GM18499 (cell line): ENCODE results near the gene NOS2.
"Not testable (repeated sequence)": the region's sequence is repeated elsewhere in the genome, so short reads cannot be mapped to it uniquely, and the experiment has no call there.

Experiments
- ATAC-seq: cut with Tn5 transposase; IDR thresholded peaks from one replicate; pipeline ENCODE4 v1.9.1; 2021; ENCODE audit warnings: moderate number of reproducible peaks; ENCODE audit not compliant: insufficient read depth, unreplicated experiment

NOS2 gene

GRCh38 chr17:27800522-27800921 lies at the start of gene NOS2:
Gene NOS2 (minus strand): TSS chr17:27800529. CDS start chr17:27798809, 1,720 bp downstream.
- ATAC-seq = no peak

GRCh38 chr17:27849474-27850185 lies 49.3 kb upstream of the NOS2 start:
- no peak for ATAC-seq

GRCh38 chr17:27848931-27849330 lies 48.6 kb upstream of the NOS2 start:
- no peak for ATAC-seq

- not testable (repeated sequence) for ATAC-seq
These were observed 46.5 kb upstream of the NOS2 start for GRCh38 chr17:27846808-27847307.

- ATAC-seq = no peak
These were observed 45.8 kb upstream of the NOS2 start for GRCh38 chr17:27846042-27846655.

GRCh38 chr17:27845264-27846041 lies 45.1 kb upstream of the NOS2 start:
- no peak for ATAC-seq

- no peak for ATAC-seq
These were observed 40.4 kb upstream of the NOS2 start for GRCh38 chr17:27840688-27841087.

- not testable (repeated sequence) for ATAC-seq
These were observed 40.0 kb upstream of the NOS2 start for GRCh38 chr17:27840406-27840678.

- ATAC-seq = not testable (repeated sequence)
These were observed 39.5 kb upstream of the NOS2 start for GRCh38 chr17:27839571-27840405.

- ATAC-seq = not testable (repeated sequence)
These were observed 38.3 kb upstream of the NOS2 start for GRCh38 chr17:27838607-27839006.

- ATAC-seq = not testable (repeated sequence)
These were observed 37.4 kb upstream of the NOS2 start for GRCh38 chr17:27837769-27838168.

- ATAC-seq = no peak
These were observed 36.3 kb upstream of the NOS2 start for GRCh38 chr17:27836651-27837050.

- ATAC-seq = no peak
These were observed 34.2 kb upstream of the NOS2 start for GRCh38 chr17:27834571-27834970.

GRCh38 chr17:27832831-27833230 lies 32.5 kb upstream of the NOS2 start:
- ATAC-seq = no peak

GRCh38 chr17:27829888-27830287 lies 29.6 kb upstream of the NOS2 start:
- not testable (repeated sequence) for ATAC-seq

GRCh38 chr17:27829143-27829711 lies 28.9 kb upstream of the NOS2 start:
- ATAC-seq = not testable (repeated sequence)

GRCh38 chr17:27825459-27825858 lies 25.1 kb upstream of the NOS2 start:
- no peak for ATAC-seq

- ATAC-seq = no peak
These were observed 24.4 kb upstream of the NOS2 start for GRCh38 chr17:27824745-27825144.

- ATAC-seq = no peak
These were observed 23.9 kb upstream of the NOS2 start for GRCh38 chr17:27824176-27824715.

GRCh38 chr17:27822108-27822507 lies 21.8 kb upstream of the NOS2 start:
- not testable (repeated sequence) for ATAC-seq
